ENCODE results near the gene AKNAD1. TPM values are rescaled to one million over a fixed set of nuclear protein-coding genes. Genes with fewer than 3 reads are reported as not detected.
"Not testable (repeated sequence)": the region's sequence is repeated elsewhere in the genome, so short reads cannot be mapped to it uniquely, and the experiment has no call there.

Gene AKNAD1
- total RNA-seq, 1 donor from 2014 or later, result not detected

DNA sequence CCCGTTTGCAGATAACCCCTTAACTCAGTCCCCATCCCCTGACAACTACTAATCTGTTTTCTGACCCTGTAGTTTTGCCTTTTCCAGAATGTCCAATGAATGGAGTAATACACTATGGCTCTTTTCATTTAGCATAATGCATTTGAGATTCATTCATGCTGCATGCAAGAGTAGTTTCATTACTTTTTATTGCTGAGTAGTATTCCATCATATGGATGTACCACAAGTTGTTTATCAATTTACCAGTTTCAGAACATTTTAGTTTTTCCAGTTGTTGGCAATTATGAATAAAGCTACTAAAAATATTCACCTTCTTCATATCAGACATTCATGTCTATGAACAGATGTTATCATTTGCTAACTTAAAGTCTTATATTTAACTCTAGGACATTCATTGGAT, 65.1 kb downstream of the AKNAD1 start:
- DNase-seq (ENCODE audit: low read depth, low spot score), result no peak

DNA sequence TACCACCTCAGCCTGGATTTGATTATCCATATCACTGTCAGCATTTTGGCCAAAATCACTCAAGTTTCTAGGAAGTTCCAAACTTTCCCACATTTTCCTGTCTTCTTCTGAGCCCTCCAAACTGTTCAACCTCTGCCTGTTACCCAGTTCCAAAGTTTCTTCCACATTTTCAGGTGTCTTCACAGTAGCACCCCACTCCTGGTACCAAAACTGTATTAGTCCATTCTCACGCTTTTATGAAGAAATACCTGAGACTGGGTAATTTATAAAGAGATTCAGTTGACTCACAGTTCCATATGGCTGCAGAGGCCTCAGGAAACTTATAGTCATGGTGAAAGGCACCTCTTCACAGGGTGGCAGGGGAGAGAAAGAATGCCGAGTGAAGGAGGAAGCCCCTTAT, 71.0 kb downstream of the AKNAD1 start:
- DNase-seq (ENCODE audit: low read depth, low spot score), result no peak

DNA sequence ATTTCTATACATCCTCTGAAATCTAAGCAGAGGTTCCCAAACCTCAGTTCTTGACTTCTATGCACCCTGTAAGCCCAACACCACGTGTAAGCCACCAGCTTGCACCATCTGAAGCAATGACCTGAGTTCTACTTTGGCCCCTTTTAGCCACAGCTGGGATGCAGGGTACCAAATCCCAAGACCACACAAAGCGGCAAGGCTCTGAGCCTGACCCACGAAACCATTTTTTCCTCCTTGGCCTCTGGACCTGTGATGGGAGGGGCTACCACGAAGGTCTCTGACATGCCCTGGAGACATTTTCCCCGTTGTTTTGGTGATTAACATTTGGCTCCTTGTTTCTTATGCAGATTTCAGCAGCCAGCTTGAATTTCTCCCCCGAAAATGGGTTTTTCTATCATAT, 71.6 kb downstream of the AKNAD1 start:
- no peak for DNase-seq (ENCODE audit: low read depth, low spot score)

DNA sequence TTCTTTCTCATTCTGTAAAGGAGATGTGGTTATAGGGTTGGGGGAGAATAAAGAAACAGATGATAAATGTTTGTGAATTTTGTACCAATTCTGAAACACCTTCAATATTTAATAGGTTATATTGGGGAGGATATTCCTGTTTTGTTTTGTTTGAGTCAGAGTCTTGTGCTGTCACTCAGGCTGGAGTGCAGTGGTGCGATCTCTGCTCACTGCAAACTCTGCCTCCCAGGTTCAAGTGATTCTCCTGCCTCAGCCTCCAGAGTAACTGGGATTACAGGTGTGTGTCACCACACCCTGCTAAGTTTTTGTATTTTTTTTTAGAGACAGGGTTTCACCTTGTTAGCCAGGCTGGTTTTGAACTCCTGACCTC, 75.3 kb downstream of the AKNAD1 start:
- DNase-seq (ENCODE audit: low read depth, low spot score), result not testable (repeated sequence)

DNA sequence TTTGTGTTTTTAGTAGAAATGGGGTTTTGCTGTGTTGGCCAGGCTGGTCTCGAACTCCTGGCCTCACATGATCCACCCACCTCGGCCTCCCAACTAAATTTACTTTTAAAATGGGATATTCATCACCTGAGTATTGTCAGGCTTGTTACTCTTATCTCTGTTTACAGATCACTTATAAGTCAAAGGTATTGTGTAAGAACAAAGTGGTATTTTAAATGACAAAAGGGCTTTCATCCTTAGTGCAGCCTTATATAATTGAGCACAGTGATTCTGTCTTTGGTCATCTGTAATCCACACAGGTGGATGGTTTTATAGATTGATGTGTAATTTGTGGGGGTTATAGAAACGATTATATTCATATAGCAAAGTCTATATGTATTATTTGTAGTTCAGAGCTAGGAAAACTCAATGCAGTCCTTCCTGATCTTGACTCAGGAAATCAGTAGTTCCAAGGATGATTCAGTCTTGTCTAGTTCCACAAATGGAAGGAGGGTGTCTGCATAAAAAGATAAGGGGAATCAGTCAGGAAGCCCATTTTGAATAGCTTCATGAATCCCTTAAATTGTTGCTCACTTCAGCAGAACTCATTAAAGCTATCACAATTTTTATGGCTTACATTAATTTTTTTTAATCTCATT, 75.8 kb downstream of the AKNAD1 start:
- no peak for DNase-seq (ENCODE audit: low read depth, low spot score)

DNA sequence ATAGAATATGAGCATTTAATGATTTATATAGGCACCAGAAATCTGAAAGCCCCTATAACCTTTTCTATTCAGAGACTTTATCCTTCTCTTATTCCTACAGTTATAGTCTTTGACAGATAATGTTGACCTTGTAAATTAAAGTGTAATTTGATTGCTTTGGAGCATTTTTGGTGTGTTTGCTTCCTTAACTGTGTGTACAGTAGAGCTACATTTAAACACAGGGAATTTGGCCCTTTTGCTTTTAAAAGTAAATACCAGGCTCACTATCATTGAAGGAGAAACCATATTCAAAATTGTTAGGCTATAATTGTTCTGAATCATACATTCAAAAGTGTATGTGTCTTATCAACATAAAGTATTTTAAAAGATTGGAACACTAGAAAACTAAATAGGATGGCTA, 77.4 kb downstream of the AKNAD1 start:
- DNase-seq (ENCODE audit: low read depth, low spot score), result no peak

DNA sequence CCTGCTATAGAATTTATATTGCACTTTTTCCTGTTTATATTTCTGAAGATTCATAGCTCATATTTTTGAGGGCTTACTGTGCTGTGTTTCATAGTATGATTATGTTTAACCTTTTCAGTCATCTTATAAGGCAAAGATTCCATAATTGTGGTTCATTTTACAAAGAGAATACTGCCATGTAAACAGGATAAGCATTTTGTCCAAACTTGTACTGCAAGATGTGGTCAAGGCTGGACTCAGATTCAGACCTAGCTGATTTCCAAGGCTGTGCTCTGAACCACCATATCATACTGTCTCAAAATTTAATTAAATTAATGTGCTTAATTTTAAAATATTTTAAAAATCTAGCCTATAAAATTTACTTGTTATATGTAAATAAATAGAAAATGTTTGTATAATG, 79.1 kb downstream of the AKNAD1 start:
- DNase-seq (ENCODE audit: low read depth, low spot score), result no peak

DNA sequence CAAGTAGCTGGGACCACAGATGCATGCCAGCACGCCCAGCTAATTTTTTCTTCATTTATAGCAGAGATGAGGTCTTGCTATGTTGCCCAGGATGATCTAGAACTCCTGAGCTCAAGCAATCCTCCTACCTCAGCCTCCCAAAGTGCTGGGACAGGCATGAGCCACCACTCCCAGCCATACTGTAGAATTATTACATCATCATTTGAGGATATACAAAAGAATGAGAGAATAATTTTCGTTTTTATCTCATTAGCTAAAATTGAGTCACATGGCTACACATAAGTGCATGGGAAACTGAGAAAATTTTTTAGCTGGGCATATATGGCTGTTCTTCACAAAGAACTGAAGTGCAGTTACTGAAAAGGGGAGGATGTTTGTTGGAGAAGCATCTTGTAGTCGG, 89.2 kb downstream of the AKNAD1 start:
- no peak for DNase-seq (ENCODE audit: low read depth, low spot score)

DNA sequence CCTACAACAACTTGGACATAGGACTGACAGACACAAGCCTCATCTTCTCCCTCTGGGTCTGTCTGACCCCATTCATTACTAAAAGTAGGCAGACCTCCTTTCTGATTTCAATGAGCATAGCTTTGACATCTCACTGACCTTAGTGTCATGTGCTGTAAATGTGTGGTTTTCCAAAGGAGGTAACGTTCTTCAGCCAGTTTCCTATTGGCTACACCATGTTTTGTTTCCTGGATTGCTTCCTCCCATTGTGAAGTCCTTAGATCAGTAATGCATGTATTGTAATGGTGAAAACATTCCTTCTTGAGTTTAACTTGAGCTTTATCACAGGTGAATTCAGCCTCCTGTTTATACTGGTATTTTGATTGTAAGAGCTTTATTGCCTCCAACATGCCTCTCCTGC, 89.8 kb downstream of the AKNAD1 start:
- DNase-seq (ENCODE audit: low read depth, low spot score), result peak; percentile 56

Other genes starting within 250 kb of the AKNAD1 start
- gene HENMT1, start 196.0 kb downstream of the AKNAD1 start, total RNA-seq, result 1.3 and 3.7 TPM in 2 replicates
- 12.9 and 16.4 TPM in 2 replicates for gene PRPF38B, start 164.8 kb downstream of the AKNAD1 start, total RNA-seq
- 0.04 and 0.07 TPM in 2 replicates for gene FNDC7, start 144.2 kb downstream of the AKNAD1 start, total RNA-seq
- 42.1 and 48.1 TPM in 2 replicates for gene STXBP3, start 110.4 kb downstream of the AKNAD1 start, total RNA-seq
- gene GPSM2, start 19.9 kb upstream of the AKNAD1 start, total RNA-seq, result 15.2 and 27.4 TPM in 2 replicates
- 27.4 and 31.1 TPM in 2 replicates for gene CLCC1, start 106.4 kb upstream of the AKNAD1 start, total RNA-seq
- 18.7 and 21.2 TPM in 2 replicates for gene WDR47, start 185.0 kb upstream of the AKNAD1 start, total RNA-seq
- 68.0 and 145 TPM in 2 replicates for gene TAF13, start 218.9 kb upstream of the AKNAD1 start, total RNA-seq
- 24.4 and 29.6 TPM in 2 replicates for gene TMEM167B, start 233.7 kb upstream of the AKNAD1 start, total RNA-seq

Data from pulmonary artery endothelial cell (primary cell).